Mucosa of gallbladder (tissue), 1 donor: Measurements from ENCODE around the gene MYMK. TPM values are rescaled to one million over a fixed set of nuclear protein-coding genes. Genes with fewer than 3 reads are reported as not detected.
"Not testable (repeated sequence)": the region's sequence is repeated elsewhere in the genome, so short reads cannot be mapped to it uniquely, and the experiment has no call there.

Experiments
- DNase-seq: peaks from one replicate; pipeline ENCODE4 v3.0.0-alpha.2; 2020; ENCODE audit warnings: low spot score
- total RNA-seq: library from RNA; stranded (reverse); gene quantifications from one replicate; pipeline ENCODE4 v1.2.1, GENCODE V29; 2021
- donor health status: DM: no; HTN: no; CAD: no.

Gene MYMK, protein sequence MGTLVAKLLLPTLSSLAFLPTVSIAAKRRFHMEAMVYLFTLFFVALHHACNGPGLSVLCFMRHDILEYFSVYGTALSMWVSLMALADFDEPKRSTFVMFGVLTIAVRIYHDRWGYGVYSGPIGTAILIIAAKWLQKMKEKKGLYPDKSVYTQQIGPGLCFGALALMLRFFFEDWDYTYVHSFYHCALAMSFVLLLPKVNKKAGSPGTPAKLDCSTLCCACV
- total RNA-seq, result not detected

DNA sequence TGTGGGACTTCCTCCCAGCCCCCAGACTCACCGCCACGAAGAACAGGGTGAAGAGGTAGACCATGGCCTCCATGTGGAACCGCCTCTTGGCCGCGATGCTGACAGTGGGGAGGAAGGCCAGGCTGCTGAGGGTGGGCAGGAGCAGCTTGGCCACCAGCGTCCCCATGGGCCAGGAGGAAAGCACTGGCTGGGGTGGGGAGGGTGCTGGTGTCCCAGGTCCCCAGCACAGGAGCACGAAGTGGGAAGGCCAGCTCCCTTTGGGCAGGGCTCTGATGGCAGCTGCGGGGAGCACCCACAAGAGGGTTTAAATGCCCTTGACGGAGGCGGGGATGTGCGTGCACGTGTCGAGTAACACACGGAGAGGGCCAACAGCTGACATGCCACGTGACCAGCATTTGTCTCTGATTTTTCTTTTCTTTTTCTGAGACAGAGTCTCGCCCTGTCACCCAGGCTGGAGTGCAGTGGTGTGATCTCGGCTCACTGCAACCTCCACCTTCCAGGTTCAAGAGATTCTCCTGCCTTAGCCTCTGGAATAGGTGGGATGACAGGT is at the start of gene MYMK:
TSS of gene MYMK (minus strand) at position 281 of the 550 bp plus-strand sequence. CDS start at position 166, 115 bp downstream.
- DNase-seq, result no peak

GRCh38 chr9:133573791-133574515 is 49.2 kb upstream of the MYMK start:
- DNase-seq, result no peak

DNA sequence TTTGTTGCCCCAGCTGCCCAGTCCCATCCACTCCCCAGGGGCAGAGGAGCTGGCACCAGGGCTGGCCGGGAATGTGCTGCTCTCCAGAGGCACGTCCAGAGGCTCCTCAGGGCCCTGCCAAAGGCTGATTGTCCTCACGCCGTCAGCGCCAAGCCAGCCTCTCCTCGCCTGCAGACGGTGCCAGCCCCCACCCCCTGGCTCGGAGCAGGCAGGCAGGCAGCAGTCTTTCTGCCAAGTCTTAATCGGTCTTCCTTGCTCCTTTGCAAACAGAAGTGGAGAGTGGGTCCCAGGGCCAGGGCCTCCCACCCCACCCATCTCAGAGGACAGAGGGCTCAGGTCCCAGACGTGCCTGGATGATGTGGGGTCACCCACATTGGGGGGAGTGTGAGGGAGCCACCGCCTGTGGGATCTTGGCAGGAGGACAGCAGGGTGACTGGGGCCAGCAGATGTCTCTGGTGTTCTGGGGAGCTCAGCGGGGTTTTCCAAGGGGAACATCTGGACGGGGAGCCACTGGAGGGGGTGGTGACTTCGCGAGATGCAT is 48.1 kb upstream of the MYMK start:
- DNase-seq, result peak; percentile 57

GRCh38 chr9:133571896-133572595 is 47.3 kb upstream of the MYMK start:
- DNase-seq, result no peak

GRCh38 chr9:133571391-133571890 is 46.7 kb upstream of the MYMK start:
- no peak for DNase-seq

DNA sequence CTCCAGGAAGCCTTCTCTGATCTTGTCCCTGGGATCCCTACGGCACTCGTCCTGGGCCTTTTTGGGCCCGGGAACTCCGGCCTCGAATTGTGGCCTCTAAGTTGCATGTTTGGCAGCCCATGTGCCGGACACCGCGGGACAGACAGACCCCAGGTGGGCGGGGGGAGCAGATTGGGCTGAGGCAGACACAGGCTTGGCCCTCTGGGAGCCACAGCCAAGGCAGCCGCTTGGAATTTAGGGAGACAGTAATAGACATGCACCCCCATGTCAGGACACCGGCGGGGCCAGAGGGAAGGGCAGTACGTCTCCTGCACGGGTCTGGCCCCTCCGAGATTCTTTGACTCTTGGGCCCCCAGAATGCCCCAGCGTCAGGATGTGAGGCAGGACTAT is 45.9 kb upstream of the MYMK start:
- DNase-seq, result no peak

- DNase-seq, result no peak
These were observed 45.3 kb upstream of the MYMK start for GRCh38 chr9:133569891-133570690.

DNA sequence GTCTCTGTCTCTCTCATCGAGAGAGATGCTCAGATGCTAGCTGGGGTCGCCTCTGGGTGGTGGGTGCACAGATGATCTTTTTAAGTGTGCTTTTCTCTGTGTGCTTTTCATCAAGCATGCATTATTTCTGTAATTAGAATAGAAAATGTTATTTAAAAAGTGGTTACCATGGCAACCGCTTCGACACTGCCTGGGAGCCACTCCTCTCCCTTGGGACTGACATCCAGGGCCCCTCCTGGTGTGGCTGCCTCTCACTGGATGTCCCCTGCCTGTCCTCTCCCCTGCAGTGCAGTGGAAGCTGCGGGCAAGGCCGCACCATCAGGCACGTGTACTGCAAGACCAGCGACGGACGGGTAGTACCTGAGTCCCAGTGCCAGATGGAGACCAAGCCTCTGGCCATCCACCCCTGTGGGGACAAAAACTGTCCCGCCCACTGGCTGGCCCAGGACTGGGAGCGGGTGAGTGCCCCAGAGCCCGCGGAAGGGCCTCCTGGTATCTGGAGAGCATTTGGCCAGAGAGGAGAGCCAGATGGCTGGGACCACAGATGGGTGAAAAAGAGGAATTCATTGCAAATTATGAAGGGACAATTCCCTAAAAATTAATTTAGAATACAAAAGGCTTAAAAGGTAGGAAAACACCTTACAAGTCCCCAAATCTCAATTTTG is 44.5 kb upstream of the MYMK start:
- DNase-seq, result no peak

DNA sequence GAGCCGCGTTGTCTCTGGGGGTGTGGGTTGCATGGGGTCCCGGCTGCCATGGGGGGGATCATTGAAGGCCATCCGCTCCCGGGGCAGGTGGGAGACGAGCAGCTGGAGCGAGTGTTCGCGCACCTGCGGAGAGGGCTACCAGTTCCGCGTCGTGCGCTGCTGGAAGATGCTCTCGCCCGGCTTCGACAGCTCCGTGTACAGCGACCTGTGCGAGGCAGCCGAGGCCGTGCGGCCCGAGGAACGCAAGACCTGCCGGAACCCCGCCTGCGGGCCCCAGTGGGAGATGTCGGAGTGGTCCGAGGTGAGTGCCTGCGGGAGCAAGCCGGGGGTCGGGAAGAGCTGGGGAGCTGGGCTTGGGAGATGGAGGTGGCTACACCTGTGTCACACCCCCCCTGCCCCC is 43.4 kb upstream of the MYMK start:
- no peak for DNase-seq

DNA sequence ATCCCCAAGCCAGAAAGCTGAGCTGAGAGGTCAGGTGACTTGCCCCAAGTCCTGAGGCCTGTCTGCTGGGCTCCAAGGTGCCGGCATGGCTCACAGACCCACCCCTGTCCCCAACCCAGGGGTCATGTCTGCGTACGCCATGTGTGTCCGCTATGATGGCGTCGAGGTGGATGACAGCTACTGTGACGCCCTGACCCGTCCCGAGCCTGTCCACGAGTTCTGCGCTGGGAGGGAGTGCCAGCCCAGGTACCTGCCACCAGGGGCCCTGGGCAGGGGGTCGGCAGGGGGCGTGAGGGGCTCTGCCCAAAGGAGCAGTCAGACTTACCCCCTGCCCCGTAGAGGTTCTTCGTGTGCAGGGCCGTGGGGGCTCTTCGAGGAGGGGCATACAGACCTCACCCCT is 42.1 kb upstream of the MYMK start:
- no peak for DNase-seq

DNA sequence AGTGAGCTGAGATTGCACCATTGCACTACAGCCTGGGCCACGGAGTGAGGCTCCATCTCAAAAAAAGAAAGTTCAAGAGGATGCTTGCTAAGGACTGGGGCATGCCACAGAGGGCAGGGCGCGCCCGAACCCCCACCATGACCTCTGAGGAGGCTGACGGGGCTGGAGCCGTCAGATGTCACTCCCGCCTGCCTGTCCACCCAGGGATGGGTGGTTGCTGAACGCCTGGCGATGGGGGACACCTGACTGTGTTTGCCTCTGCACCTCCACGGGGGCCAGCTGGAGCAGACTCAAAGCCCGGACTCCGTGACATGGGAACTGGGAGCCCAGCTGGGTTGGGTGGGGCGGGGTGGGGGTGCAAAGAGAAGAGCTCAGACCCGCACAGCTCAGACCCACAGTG is 41.6 kb upstream of the MYMK start:
- DNase-seq, result no peak

- no peak for DNase-seq
These were observed 39.8 kb upstream of the MYMK start for GRCh38 chr9:133564451-133565116.

DNA sequence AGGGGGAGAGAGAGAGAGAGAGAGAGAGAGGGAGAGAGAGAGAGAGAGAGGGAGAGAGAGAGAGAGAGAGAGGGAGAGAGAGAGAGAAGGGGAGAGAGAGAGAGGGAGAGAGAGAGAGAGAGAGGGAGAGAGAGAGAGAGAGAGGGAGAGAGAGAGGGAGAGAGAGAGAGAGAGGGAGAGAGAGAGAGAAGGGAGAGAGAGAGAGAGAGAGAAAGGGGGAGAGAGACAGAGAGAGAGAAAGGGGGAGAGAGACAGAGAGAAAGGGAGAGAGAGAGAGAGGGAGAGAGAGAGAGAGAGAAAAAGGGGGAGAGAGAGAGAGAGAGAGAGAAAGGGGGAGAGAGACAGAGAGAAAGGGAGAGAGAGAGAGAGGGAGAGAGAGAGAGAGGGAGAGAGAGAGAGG is 39.1 kb upstream of the MYMK start:
- not testable (repeated sequence) for DNase-seq

GRCh38 chr9:133563291-133563796 is 38.6 kb upstream of the MYMK start:
- peak; percentile 34 for DNase-seq

- DNase-seq, result no peak
These were observed 38.0 kb upstream of the MYMK start for GRCh38 chr9:133562611-133563290.

DNA sequence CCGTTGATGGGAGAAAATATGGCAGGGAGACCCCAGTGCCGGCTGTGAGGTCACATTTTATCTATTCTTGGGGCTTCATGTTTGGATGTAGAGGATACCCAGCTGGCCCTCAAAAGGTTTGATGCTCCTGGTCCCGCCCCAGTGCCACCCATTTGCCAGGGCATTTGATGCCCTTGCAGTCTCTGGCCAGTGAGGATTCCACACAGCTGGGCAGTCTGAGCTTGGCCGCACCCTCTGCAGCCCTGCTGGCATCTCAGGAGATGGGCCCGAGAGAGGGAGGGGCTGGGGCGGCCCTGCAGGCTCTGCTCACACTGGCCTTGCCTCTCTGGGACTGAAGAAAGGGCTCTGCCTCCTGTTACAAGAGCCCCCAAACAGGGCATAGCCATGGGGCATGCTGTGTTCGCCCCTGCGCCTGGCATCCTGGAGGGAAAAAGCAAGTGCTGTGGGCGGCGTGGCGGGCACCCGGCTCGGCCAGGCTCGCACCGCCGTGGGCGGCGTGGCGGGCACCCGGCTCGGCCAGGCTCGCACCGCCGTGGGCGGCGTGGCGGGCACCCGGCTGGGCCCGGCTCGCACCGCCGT is 37.3 kb upstream of the MYMK start:
- no peak for DNase-seq

DNA sequence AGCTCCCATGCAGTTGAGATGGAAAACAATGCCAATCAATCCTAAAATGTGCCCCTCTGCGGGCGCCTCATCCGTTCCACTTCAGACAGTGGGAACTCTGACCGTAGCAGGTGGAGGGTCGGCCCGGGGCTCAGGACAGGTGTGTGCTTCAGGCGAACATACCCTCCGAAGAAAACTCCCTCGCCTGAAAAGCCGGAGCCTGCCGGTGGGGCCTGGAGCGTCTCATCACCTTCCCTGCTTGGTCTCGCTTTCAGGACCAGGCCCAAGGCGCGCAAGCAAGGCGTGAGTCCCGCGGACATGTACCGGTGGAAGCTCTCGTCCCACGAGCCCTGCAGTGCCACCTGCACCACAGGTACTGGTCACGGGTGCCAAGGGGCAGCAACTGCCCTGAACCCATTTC is 36.2 kb upstream of the MYMK start:
- DNase-seq, result no peak

DNA sequence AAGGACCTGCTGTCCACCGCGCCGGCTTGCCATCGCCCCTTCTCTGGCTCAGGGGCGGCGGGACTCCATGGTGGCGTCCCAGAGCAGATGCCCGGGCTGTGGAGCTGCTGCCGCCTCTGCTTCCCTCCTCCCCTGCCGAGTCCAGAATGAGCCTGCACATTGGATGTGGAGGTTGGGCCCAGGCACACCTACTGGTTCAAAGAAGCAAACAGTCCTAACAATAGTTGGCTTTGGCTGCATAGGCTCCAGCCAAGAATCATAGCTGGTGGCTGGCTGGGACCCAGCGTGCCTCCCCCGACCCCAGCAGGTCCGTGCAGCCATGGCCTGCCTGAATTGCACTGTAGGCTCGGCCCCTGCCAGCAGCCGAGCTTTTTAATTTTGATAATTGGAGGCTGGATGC is 35.6 kb upstream of the MYMK start:
- DNase-seq, result peak; percentile 65
